Tibial artery (tissue), 4 donors: Measurements from ENCODE around the gene TMUB1.
A peak's percentile ranks its signal among the peaks of the same experiment; 100 is the strongest.

Experiments used
- DNase-seq, 2 donors: peaks; one replicate each; pipeline ENCODE4 v3.0.0-alpha.2; 2019
- H3K27ac ChIP-seq, 2 donors: fragments of 200-600 bp; sonication (generic) in 1 of 2; 1 replicate in 1 of 2; 2 replicates in 1 of 2; pipeline ENCODE4 v1.5.1; 2018 to 2019; ENCODE audit warnings: mild to moderate bottlenecking in 1 of 2
- H3K27me3 ChIP-seq, 2 donors: fragments of 200-600 bp; sonication (generic) in 1 of 2; one replicate each; pipeline versions ENCODE4 v1.5.1 to v1.6.0; 2016 to 2019
- H3K36me3 ChIP-seq, 3 donors: fragments of 200-600 bp; sonication (generic) in 2 of 3; one replicate each; pipeline ENCODE4 v1.5.1; 2016 to 2019; ENCODE audit warnings: mild to moderate bottlenecking in 2 of 3
- H3K4me1 ChIP-seq, 4 donors: fragments of 200-600 bp; sonication (generic) in 2 of 4; 1 replicate in 3 of 4; 2 replicates in 1 of 4; pipeline ENCODE4 v1.5.1; 2016 to 2019
- H3K4me3 ChIP-seq, 2 donors: fragments of 200-600 bp; sonication (generic) in 1 of 2; 1 replicate in 1 of 2; 2 replicates in 1 of 2; pipeline ENCODE4 v1.5.1; 2018 to 2019; ENCODE audit warnings: mild to moderate bottlenecking in 2 of 2
- H3K9me3 ChIP-seq, 3 donors: fragments of 200-600 bp; sonication (generic) in 1 of 3; one replicate each; pipeline ENCODE4 v1.5.1; 2016 to 2019
- CTCF ChIP-seq, 2 experiments: fragments of 200-600 bp in 1 of 2; fragments of 450-650 bp in 1 of 2; IDR thresholded peaks; one replicate each; pipeline ENCODE4 v1.5.1; 2017 to 2019; ENCODE audit warnings: antibody characterized with exemption in 2 of 2, mild to moderate bottlenecking in 1 of 2, moderate library complexity in 1 of 2
- intact Hi-C: fragments of 100-400 bp; cut with DNase I; formaldehyde crosslinking; loops from one replicate; pipeline ENCODE4 v1.15.0; 2023; ENCODE audit warnings: low total_unique reads

The TMUB1 gene

GRCh38 chr7:151091988-151092387 is 8.7 kb upstream of the TMUB1 start:
- intact Hi-C loops = no loop called here
- H3K36me3 ChIP-seq = no peaks in the 10 kb centered on the region
- no peaks in the 10 kb centered on the region for H3K9me3 ChIP-seq
- no peak overlapping the region for H3K27ac ChIP-seq
- H3K4me3 ChIP-seq = no peak overlapping the region
- no peak for TF ChIP-seq CTCF (IDR thresholded peaks at IDR 0.05)
- no peak for DNase-seq
- H3K27me3 ChIP-seq = no peaks in the 10 kb centered on the region
- peaks cover 0 to 44% (median 19%) of the 10 kb centered on the region in 4 donors for H3K4me1 ChIP-seq

GRCh38 chr7:151091431-151091830 is 8.1 kb upstream of the TMUB1 start:
- Histone ChIP-seq H3K4me1 (peaks cover 0 to 44% (median 19%) of the 10 kb centered on the region in 4 donors), H3K36me3 (no peaks in the 10 kb centered on the region), H3K9me3 (no peaks in the 10 kb centered on the region), H3K27me3 (no peaks in the 10 kb centered on the region), H3K27ac (no peak overlapping the region), H3K4me3 (no peak overlapping the region)
- intact Hi-C loops = no loop called here
- no peak for TF ChIP-seq CTCF (IDR thresholded peaks at IDR 0.05)
- DNase-seq = no peak

- no peak for DNase-seq
- H3K4me3 ChIP-seq = no peak overlapping the region
- no peak for TF ChIP-seq CTCF (IDR thresholded peaks at IDR 0.05)
- intact Hi-C loops = no loop called here
- no peaks in the 10 kb centered on the region for H3K9me3 ChIP-seq
- peaks cover 0 to 44% (median 19%) of the 10 kb centered on the region in 4 donors for H3K4me1 ChIP-seq
- H3K27me3 ChIP-seq = no peaks in the 10 kb centered on the region
- no peak overlapping the region for H3K27ac ChIP-seq
- H3K36me3 ChIP-seq = no peaks in the 10 kb centered on the region
These were observed 7.7 kb upstream of the TMUB1 start for GRCh38 chr7:151091003-151091402.

GRCh38 chr7:151089893-151090730 is 6.8 kb upstream of the TMUB1 start:
- H3K4me1 ChIP-seq = peaks cover 0 to 53% (median 26%) of the 10 kb centered on the region in 4 donors
- no peaks in the 10 kb centered on the region for H3K27me3 ChIP-seq
- intact Hi-C loops = no loop called here
- no peak overlapping the region for H3K4me3 ChIP-seq
- no peaks in the 10 kb centered on the region for H3K36me3 ChIP-seq
- peak overlapping the region; percentile 39 to 82 for H3K27ac ChIP-seq
- no peak for DNase-seq
- no peak for TF ChIP-seq CTCF (IDR thresholded peaks at IDR 0.05)
- no peaks in the 10 kb centered on the region for H3K9me3 ChIP-seq

GRCh38 chr7:151088856-151089699 is 5.8 kb upstream of the TMUB1 start:
- DNase-seq = peak; percentile 87 to 88
- H3K27ac ChIP-seq = peak overlapping the region; percentile 82 to 86
- no peak for TF ChIP-seq CTCF (IDR thresholded peaks at IDR 0.05)
- H3K27me3 ChIP-seq = no peaks in the 10 kb centered on the region
- peak overlapping the region; percentile 76 to 94 for H3K4me3 ChIP-seq
- H3K9me3 ChIP-seq = no peaks in the 10 kb centered on the region
- no peaks in the 10 kb centered on the region for H3K36me3 ChIP-seq
- intact Hi-C loops = no loop called here
- H3K4me1 ChIP-seq = peaks cover 0 to 49% (median 27%) of the 10 kb centered on the region in 4 donors
